WTC11 (cell line): Measurements from ENCODE around the gene TNFRSF1B. TPM values are rescaled to one million over a fixed set of nuclear protein-coding genes. Genes with fewer than 3 reads are reported as not detected.

ENCODE experiments used
- ATAC-seq: fragments of 200-7000 bp; cut with Tn5 transposase; 2 replicates; pipeline ENCODE4 v1.10.0; 2021; ENCODE audit warnings: mild to moderate bottlenecking, moderate library complexity
- CTCF ChIA-PET: fragments of 300-600 bp; sonication (Branson Sonifier 250); formaldehyde crosslinking; loops from one replicate; lab custom pipeline; 2021; ENCODE audit warnings: antibody characterized with exemption; lab: Charles Lee
- POLR2A ChIA-PET: fragments of 350-600 bp; sonication (Branson Sonifier 250); formaldehyde crosslinking; loops from one replicate; lab custom pipeline; 2021; ENCODE audit warnings: antibody characterized with exemption; lab: Charles Lee
- DNase-seq: peaks from one replicate; pipeline ENCODE4 v3.0.0; 2021; ENCODE audit warnings: low spot score
- H3K27ac Mint-ChIP-seq: 2 replicates; pipeline ENCODE4 v1.8.0; 2021; ENCODE audit warnings: mixed read lengths
- H3K27me3 Mint-ChIP-seq: 2 replicates; pipeline ENCODE4 v1.8.0; 2021; ENCODE audit warnings: low read depth, mild to moderate bottlenecking, moderate library complexity, mixed read lengths
- H3K36me3 Mint-ChIP-seq: 2 replicates; pipeline ENCODE4 v1.8.0; 2021; ENCODE audit warnings: mixed read lengths
- H3K4me1 Mint-ChIP-seq: 2 replicates; pipeline ENCODE4 v1.8.0; 2022; ENCODE audit warnings: mixed read lengths
- H3K4me3 Mint-ChIP-seq: 2 replicates; pipeline ENCODE4 v1.8.0; 2021; ENCODE audit warnings: mild to moderate bottlenecking, moderate library complexity, mixed read lengths
- H3K9me3 Mint-ChIP-seq: 2 replicates; pipeline ENCODE4 v1.8.0; 2021; ENCODE audit warnings: mixed read lengths
- ELF4 ChIP-seq: sonication (generic); formaldehyde crosslinking; IDR thresholded peaks from 2 replicates; pipeline ENCODE4 v1.8.1; 2022; ENCODE audit warnings: low read depth, mild to moderate bottlenecking, moderate library complexity, missing genetic modification reagents
- NFE2L1 ChIP-seq: sonication (generic); formaldehyde crosslinking; IDR thresholded peaks from 2 replicates; pipeline ENCODE4 v1.8.1; 2023; ENCODE audit warnings: missing genetic modification reagents
- PRRX2 ChIP-seq: fragments of 250-450 bp; sonication (Bioruptor Pico); IDR thresholded peaks from 2 replicates; pipeline ENCODE4 v1.8.0; 2021; ENCODE audit warnings: mild to moderate bottlenecking
- RORB ChIP-seq: fragments of 250-450 bp; sonication (Bioruptor Pico); IDR thresholded peaks from 2 replicates; pipeline ENCODE4 v1.9.0; 2021; ENCODE audit warnings: mild to moderate bottlenecking
- SP1 ChIP-seq: sonication (generic); formaldehyde crosslinking; conservative IDR thresholded peaks from 2 replicates; pipeline ENCODE4 v1.8.1; 2022; ENCODE audit warnings: missing genetic modification reagents
- TCF7 ChIP-seq: sonication (generic); formaldehyde crosslinking; IDR thresholded peaks from 2 replicates; pipeline ENCODE4 v1.8.0; 2022; ENCODE audit warnings: mild to moderate bottlenecking, low read depth, missing genetic modification reagents, moderate library complexity
- TEAD4 ChIP-seq: sonication (generic); formaldehyde crosslinking; IDR thresholded peaks from 2 replicates; pipeline ENCODE4 v1.8.0; 2022; ENCODE audit warnings: mild to moderate bottlenecking, missing genetic modification reagents
- total RNA-seq: library from RNA; stranded (reverse); gene quantifications from 3 replicates; pipeline ENCODE4 v1.2.3, GENCODE V29; 2021
- TF ChIP-seq, protein P1 (sequence below): sonication (generic); formaldehyde crosslinking; IDR thresholded peaks from 2 replicates; pipeline ENCODE4 v1.8.1; 2022; ENCODE audit warnings: mild to moderate bottlenecking, missing genetic modification reagents, moderate library complexity, borderline replicate concordance
- TF ChIP-seq, protein P2 (sequence below): sonication (generic); formaldehyde crosslinking; IDR thresholded peaks from 2 replicates; pipeline ENCODE4 v1.8.1; 2023; ENCODE audit warnings: mild to moderate bottlenecking, missing genetic modification reagents, moderate library complexity
- TF ChIP-seq, protein P3 (sequence below): sonication (generic); formaldehyde crosslinking; IDR thresholded peaks from 2 replicates; pipeline ENCODE4 v1.8.1; 2022; ENCODE audit warnings: missing genetic modification reagents, borderline replicate concordance
- TF ChIP-seq, protein P4 (sequence below): fragments of 250-450 bp; sonication (Bioruptor Pico); IDR thresholded peaks from 2 replicates; pipeline ENCODE4 v1.9.0; 2021; ENCODE audit warnings: mild to moderate bottlenecking, borderline replicate concordance

Gene TNFRSF1B
- total RNA-seq, 1 experiment from 2014 or later, result 2.7 TPM

DNA sequence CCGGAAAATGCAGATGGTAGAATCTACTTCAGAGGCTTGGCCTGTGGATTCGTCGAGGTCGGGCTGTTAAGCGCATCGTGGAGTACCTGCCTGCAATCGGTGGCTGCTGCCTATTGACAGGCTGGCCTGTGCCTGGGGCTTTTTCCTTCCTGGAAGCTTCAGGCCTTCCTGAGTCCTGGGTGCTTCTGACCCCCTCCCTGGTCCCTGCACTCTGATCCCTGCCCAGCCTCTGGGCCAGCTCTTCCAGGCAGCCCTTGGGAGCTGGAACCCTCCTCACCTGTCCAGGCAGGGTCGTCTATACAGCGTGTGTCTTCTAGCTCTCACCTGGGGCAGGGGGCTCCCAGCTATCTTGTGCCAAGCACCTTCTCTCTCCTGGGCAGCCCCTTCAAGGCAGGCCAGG lies 40.0 kb upstream of the TNFRSF1B start:
- DNase-seq (no peak), ATAC-seq (no peak)
- Mint-ChIP-seq H3K4me3 (no peak overlapping the region), H3K36me3 (peaks cover 1% of the 10 kb centered on the region; the same call in 1 of the 2 replicates), H3K27ac (no peak overlapping the region), H3K4me1 (peaks cover 3% of the 10 kb centered on the region; the same call in 1 of the 2 replicates)
- TF ChIP-seq, protein P1, sequence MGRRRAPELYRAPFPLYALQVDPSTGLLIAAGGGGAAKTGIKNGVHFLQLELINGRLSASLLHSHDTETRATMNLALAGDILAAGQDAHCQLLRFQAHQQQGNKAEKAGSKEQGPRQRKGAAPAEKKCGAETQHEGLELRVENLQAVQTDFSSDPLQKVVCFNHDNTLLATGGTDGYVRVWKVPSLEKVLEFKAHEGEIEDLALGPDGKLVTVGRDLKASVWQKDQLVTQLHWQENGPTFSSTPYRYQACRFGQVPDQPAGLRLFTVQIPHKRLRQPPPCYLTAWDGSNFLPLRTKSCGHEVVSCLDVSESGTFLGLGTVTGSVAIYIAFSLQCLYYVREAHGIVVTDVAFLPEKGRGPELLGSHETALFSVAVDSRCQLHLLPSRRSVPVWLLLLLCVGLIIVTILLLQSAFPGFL (CRISPR knock-in tag), result no peak
- no peak for TF ChIP-seq NFE2L1
- TF ChIP-seq, all 79 proteins: peak for 0
- ChIA-PET CTCF (interaction anchor here (0.7 to 4.7 kb wide), 3 partner anchors 47 to 150 kb away, joined by 3 to 62 read pairs (median 5); no protein-coding TSS in a partner anchor), POLR2A (no interaction called here)
- Mint-ChIP-seq H3K27me3 (no peaks in the 10 kb centered on the region), H3K9me3 (no peaks in the 10 kb centered on the region)

DNA sequence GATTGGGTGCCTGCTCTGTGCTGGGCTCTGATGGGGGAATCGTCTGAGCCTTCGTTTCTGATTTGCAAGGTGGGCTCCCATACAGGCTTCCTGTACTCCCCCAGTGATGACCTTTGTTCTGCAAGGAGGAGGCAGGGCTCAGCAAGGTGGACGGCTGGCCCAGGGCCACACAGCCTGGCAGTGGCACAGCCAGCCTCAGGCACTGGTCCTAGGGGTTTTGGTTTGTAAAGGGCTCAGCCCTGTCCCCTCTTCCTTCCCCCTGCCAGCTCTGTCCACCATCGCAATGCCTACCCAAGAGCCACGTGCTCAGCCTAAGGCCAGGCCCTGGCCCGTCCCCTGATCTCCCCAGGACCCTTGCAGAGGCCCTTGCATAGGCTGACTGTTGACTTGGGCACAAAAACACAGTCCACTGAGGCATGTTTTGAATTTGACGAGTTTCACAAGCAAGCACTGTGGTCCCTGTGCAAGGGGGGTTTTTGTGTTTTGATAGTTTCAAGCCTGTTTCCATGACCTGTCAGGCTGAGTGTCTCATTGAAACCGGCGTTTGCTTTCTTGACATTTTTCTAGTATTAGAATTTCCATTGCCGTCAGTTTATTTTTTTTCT lies 39.5 kb upstream of the TNFRSF1B start:
- TF ChIP-seq, protein P2, sequence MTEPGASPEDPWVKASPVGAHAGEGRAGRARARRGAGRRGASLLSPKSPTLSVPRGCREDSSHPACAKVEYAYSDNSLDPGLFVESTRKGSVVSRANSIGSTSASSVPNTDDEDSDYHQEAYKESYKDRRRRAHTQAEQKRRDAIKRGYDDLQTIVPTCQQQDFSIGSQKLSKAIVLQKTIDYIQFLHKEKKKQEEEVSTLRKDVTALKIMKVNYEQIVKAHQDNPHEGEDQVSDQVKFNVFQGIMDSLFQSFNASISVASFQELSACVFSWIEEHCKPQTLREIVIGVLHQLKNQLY, result no peak
- TF ChIP-seq PRRX2, result no peak
- no peak for TF ChIP-seq RORB (CRISPR knock-in tag)
- Mint-ChIP-seq H3K27me3 (no peaks in the 10 kb centered on the region), H3K4me1 (peaks cover 3% of the 10 kb centered on the region; the same call in 1 of the 2 replicates), H3K27ac (no peak overlapping the region; the same call in 1 of the 2 replicates), H3K9me3 (no peaks in the 10 kb centered on the region), H3K4me3 (no peak overlapping the region), H3K36me3 (no peaks in the 10 kb centered on the region; the same call in 1 of the 2 replicates)
- ChIA-PET CTCF (interaction anchor here (0.7 to 4.7 kb wide), 3 partner anchors 70 to 150 kb away, joined by 4 to 62 read pairs (median 5); no protein-coding TSS in a partner anchor), POLR2A (no interaction called here)
- no peak for ATAC-seq
- no peak for DNase-seq

DNA sequence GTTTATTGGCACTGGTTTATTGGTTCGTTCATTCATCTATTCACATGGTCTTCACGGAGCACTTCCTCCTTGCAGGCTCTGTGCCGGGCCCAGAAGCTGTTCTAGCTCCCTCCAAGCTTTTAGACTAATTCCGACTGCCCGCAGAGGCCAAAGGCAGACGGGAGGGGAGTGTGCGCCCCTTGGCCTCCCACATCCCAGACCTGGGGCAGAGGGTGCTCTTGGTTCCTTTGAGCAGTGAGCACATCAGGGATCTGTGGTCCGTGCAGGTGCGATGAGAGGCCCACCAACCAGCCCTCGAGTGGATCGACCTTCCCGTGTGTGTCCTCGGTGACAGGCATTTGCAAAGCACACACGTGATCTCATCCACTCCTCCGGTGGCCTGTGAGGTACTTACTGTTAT lies 38.7 kb upstream of the TNFRSF1B start:
- no peak for ATAC-seq
- no peak overlapping the region for H3K27ac Mint-ChIP-seq
- H3K4me3 Mint-ChIP-seq, result no peak overlapping the region
- H3K27me3 Mint-ChIP-seq, result no peaks in the 10 kb centered on the region
- peaks cover 3% of the 10 kb centered on the region; the same call in 1 of the 2 replicates for H3K4me1 Mint-ChIP-seq
- no peak for TF ChIP-seq TCF7 (CRISPR knock-in tag)
- no peak for TF ChIP-seq NFE2L1
- TF ChIP-seq, protein P3, sequence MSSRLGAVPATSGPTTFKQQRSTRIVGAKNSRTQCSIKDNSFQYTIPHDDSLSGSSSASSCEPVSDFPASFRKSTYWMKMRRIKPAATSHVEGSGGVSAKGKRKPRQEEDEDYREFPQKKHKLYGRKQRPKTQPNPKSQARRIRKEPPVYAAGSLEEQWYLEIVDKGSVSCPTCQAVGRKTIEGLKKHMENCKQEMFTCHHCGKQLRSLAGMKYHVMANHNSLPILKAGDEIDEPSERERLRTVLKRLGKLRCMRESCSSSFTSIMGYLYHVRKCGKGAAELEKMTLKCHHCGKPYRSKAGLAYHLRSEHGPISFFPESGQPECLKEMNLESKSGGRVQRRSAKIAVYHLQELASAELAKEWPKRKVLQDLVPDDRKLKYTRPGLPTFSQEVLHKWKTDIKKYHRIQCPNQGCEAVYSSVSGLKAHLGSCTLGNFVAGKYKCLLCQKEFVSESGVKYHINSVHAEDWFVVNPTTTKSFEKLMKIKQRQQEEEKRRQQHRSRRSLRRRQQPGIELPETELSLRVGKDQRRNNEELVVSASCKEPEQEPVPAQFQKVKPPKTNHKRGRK (CRISPR knock-in tag), result no peak
- no peak for TF ChIP-seq ELF4
- TF ChIP-seq, protein P4, sequence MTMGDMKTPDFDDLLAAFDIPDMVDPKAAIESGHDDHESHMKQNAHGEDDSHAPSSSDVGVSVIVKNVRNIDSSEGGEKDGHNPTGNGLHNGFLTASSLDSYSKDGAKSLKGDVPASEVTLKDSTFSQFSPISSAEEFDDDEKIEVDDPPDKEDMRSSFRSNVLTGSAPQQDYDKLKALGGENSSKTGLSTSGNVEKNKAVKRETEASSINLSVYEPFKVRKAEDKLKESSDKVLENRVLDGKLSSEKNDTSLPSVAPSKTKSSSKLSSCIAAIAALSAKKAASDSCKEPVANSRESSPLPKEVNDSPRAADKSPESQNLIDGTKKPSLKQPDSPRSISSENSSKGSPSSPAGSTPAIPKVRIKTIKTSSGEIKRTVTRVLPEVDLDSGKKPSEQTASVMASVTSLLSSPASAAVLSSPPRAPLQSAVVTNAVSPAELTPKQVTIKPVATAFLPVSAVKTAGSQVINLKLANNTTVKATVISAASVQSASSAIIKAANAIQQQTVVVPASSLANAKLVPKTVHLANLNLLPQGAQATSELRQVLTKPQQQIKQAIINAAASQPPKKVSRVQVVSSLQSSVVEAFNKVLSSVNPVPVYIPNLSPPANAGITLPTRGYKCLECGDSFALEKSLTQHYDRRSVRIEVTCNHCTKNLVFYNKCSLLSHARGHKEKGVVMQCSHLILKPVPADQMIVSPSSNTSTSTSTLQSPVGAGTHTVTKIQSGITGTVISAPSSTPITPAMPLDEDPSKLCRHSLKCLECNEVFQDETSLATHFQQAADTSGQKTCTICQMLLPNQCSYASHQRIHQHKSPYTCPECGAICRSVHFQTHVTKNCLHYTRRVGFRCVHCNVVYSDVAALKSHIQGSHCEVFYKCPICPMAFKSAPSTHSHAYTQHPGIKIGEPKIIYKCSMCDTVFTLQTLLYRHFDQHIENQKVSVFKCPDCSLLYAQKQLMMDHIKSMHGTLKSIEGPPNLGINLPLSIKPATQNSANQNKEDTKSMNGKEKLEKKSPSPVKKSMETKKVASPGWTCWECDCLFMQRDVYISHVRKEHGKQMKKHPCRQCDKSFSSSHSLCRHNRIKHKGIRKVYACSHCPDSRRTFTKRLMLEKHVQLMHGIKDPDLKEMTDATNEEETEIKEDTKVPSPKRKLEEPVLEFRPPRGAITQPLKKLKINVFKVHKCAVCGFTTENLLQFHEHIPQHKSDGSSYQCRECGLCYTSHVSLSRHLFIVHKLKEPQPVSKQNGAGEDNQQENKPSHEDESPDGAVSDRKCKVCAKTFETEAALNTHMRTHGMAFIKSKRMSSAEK, result no peak
- TF ChIP-seq TEAD4 (CRISPR knock-in tag), result no peak
- no peak for TF ChIP-seq SP1 (CRISPR knock-in tag)
- TF ChIP-seq, protein P1 (CRISPR knock-in tag), result no peak
- ChIA-PET POLR2A (no interaction called here), CTCF (interaction anchor here (1.0 to 4.7 kb wide), 2 partner anchors 80 to 149 kb away, joined by 4 to 62 read pairs; no protein-coding TSS in a partner anchor)
- no peaks in the 10 kb centered on the region for H3K9me3 Mint-ChIP-seq
- no peak for DNase-seq
- H3K36me3 Mint-ChIP-seq, result no peaks in the 10 kb centered on the region; the same call in 1 of the 2 replicates
